Measurements from ENCODE around the gene ZNF683.

DNA sequence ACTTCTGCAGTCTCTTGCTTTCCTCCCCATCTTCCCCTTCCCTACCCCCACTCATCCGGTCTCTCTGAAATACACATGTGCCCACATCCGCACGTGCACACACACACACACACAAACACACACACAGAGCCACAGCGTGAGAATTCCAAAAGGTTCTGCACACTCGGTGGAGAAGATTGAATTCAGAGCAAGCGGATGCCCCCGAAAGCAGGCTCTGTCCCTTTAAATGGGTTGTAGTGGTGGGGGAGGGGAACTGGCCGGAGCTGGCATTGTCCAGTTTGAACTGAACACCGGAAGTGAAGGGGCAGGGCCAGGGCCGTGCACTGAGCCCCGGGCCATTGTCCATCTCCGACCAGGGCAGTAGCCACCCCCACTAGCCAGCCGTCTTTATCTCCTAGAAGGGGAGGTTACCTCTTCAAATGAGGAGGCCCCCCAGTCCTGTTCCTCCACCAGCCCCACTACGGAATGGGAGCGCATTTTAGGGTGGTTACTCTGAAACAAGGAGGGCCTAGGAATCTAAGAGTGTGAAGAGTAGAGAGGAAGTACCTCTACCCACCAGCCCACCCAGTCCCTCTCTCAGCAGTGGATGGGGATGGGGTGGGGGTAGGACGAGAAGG, 36.7 kb upstream of the ZNF683 start:
- TF ChIP-seq, protein P1, sequence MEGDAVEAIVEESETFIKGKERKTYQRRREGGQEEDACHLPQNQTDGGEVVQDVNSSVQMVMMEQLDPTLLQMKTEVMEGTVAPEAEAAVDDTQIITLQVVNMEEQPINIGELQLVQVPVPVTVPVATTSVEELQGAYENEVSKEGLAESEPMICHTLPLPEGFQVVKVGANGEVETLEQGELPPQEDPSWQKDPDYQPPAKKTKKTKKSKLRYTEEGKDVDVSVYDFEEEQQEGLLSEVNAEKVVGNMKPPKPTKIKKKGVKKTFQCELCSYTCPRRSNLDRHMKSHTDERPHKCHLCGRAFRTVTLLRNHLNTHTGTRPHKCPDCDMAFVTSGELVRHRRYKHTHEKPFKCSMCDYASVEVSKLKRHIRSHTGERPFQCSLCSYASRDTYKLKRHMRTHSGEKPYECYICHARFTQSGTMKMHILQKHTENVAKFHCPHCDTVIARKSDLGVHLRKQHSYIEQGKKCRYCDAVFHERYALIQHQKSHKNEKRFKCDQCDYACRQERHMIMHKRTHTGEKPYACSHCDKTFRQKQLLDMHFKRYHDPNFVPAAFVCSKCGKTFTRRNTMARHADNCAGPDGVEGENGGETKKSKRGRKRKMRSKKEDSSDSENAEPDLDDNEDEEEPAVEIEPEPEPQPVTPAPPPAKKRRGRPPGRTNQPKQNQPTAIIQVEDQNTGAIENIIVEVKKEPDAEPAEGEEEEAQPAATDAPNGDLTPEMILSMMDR (IDR thresholded peaks at IDR 0.05), result no peak
- TF ChIP-seq POLR2A (IDR thresholded peaks at IDR 0.05), result no peak

All from body of pancreas (tissue), 4 donors.